Activated gamma-delta T cell (primary cell): ENCODE results near the gene WT1.
"Not testable (repeated sequence)": the region's sequence is repeated elsewhere in the genome, so short reads cannot be mapped to it uniquely, and the experiment has no call there.

Experiments
- DNase-seq: peaks from one replicate; lab custom pipeline; 2025; lab: John Stamatoyannopoulos, UW

The WT1 gene

GRCh38 chr11:32387411-32387810 is 47.9 kb downstream of the WT1 start:
- no peak for DNase-seq

DNA sequence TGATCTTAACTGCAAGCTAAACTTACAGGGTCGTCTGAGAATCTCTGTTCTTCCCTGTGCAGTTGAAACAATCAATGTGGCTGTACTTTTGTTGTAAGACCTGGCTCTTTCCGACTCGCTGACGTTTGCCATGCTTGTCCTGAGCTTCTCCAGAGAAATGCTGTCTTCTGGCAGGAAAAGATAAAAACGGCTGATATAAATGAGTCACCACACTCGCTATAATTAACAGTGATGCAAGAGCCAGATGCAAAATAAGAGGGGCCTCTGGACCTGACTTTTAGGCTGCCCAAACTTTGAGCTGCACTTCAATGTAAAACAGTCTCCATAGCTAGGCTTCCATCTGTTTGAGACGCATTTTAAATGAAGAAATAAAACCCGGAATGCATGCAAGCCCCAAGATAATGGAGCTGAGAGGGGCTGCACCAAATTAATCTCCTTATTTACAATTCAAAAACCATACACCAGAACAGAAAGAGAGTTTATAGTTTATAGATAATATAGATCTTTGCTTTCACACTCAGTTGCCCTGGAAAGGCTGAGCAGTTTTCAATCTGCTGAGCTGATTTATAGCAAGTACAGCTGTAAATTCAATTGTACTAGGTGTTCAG is 48.5 kb downstream of the WT1 start:
- no peak for DNase-seq

DNA sequence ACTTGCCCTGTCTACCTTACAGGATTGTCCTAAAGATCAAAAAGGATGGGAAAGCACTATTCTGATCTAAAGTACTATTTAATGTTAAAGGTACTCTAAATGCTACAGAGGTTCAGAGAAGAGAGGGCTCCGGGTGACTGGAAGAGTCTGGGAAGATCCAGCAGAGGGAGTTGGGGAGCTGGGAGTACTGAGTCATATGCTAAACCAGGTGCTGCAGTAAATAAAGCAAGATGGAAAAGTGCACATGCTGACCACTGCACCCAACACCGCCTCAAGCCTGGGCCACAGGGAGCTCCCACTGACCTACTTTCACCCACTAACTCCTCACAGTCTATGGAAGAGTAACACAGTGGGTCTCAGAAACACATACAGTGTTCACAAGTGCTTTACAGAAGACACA is 49.3 kb downstream of the WT1 start:
- no peak for DNase-seq

GRCh38 chr11:32382339-32383049 is 52.8 kb downstream of the WT1 start:
- DNase-seq, result no peak

DNA sequence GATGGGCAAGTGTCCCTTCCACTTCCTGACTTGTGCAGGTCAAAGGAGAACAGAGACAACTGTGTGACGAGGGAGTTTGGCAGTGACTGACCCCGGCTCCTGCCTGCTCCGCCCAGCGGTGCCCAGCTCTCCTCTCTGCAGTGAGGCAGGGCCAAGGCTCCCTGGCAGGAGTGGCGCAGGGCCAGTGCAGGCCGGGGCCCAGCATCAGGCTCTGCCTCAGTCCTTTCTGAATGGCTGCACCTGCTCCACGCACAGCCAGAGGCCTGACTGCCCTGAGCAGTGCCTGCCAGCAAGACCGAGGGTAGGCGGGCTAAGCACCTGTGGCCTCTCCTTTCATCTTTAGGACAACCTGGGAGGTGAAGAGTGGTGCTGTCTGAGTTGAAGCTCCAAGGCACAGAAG is 54.2 kb downstream of the WT1 start:
- no peak for DNase-seq

DNA sequence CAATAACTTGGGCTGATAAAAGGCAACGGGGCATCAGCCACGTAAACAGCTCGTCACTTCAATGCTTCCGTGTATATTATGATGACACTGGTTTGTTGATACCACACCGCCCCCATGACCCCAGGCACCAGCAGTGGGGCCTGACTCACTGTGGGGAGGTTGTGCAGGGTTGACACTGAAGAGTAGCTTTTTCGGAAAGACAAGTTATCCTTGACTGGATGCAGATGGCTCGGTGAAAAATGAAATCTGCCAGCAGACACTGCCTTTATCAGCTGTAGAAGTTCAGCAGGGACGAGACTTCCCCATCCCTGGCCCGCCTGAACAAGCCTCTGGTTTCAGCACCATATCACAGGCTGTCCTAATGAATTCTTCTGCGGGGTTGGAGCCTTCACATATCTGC is 55.6 kb downstream of the WT1 start:
- no peak for DNase-seq

DNA sequence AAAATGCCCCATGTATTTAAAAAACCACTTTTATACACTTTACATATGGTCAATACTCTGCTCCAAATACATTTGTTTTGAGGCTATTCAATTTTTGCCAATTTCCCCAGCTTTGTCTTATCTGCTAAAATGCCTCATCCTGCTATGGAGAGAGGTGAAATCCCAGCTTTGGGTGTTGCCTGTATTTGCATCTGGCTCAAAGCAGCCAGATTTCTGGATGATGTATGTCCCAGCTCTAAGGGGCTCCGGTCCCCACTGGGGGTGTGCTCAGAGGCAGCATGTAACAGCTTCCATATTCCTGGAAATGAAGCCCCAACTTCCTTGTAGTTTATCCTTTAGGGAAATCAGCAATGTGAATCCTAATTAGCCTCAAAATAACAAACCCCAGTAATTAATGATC is 59.5 kb downstream of the WT1 start:
- no peak for DNase-seq

DNA sequence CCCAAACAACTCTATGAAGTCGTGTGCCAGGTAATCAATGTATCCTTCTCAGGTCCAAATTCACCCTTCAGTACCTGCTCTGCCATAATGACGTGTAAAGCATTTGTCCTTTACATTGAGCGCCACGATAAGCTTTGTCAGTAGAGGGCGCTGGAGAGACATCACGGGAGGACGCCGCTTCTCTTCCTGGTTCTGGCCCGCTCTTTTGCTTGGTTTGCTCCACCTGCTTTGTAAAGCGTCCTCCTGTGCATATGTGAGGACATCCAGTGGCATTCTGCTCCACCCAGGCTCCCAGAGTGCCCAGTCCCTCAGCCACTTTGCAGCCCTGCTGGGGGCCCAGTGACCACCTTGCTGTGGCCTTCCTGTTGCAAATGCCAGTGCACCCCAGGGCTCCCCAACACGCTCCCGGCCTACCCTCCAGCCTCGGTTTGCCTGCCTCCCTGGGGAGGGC is 61.1 kb downstream of the WT1 start:
- DNase-seq, result no peak

- not testable (repeated sequence) for DNase-seq
Observed at GRCh38 chr11:32369987-32370386, 65.4 kb downstream of the WT1 start.

GRCh38 chr11:32366666-32367065 is 68.7 kb downstream of the WT1 start:
- DNase-seq, result no peak

DNA sequence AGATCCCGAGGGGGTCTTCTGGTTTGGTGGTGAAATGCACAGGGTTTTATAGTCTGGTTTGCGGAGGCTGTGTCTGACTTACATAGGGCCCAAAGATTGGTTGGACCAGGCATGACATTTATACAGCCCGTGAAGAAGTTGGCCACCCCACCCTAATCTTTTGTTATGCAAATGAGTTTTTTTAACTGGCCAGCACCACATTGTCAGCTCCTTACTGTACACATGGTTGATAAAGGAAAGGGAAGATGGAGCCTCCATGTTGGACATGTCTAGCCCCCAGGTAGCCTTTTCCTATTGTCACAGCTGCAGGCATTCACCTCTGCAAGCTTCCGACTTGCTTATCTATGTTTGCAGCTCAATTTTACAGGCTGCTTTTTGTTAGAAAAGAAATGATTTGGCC is 70.1 kb downstream of the WT1 start:
- no peak for DNase-seq

DNA sequence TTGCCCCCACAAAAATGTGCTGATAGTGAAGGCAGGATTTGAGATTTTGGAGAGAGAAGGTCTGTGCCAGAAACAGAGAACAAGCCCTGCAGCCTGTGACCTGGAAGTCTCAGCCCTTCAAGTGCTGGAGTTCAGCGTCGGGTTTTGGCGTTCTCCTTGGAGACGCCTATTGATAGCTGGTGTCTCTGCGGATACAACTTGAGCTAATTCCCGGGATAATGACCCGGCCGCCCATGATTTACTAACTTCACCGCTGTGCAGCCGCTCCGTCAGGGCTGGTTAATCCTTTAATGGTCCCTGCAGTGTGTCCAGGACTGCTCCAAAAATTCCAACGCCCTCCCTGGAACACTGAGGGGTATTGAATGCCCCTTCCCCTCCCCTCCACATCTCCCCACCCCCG is 76.6 kb downstream of the WT1 start:
- no peak for DNase-seq

DNA sequence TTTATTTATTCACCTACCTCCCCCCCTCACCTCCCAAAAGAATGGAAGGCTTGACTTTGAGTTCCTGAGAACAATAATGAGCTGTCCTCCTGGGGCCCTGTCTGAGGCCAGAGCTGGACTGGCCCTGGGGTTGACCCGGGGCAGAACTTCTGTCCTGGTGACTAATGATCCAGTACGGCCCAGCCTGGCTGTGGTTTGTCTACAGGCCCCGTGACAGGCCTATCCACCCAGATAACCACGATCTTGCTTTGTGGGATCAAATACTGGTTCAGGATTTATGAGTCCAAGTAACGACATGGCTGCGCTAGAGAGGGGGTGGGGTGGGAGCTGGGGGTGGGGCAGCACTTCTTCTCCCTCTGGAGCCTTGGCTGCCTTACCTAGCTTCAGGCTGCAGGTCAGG is 81.5 kb downstream of the WT1 start:
- no peak for DNase-seq

DNA sequence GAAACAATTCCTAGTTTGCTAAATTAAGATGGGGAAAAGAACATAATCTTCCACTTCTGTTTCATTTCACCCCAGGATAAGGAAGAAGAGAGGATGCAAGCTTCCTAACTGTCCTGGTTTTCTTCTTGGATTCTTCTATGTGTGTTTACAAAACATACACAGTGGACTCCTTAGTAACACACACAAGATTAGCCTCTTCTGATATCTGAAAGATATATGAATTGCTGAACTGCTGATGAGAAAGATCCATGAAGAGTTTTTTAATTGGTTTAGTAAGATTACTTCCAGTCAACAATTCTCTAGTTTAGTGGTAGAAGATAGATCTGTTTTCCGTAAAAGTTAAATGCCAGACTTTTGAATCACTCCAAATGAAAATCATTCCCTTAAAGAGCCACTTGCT is 86.8 kb downstream of the WT1 start:
- no peak for DNase-seq

DNA sequence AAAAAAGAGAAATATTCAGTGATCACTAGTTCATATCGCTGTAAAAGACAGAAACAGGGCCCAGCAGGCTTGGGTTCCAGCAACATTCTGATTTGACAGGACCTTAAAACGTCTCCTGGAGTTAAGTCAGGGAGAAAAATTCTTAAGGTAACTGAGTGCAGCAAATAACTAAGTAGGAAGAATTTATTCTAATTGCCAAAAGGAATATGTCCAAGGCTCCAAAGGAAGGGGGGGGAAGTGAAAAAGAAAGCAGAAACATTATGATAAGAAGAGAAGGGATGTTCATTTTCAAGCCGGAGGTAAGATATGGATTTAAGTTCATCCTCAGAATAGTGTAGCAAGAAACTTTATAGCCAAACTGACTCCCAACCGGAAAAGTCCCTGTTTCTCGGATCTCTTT is 90.4 kb downstream of the WT1 start:
- DNase-seq, result no peak

GRCh38 chr11:32343325-32344008 is 91.9 kb downstream of the WT1 start:
- no peak for DNase-seq

DNA sequence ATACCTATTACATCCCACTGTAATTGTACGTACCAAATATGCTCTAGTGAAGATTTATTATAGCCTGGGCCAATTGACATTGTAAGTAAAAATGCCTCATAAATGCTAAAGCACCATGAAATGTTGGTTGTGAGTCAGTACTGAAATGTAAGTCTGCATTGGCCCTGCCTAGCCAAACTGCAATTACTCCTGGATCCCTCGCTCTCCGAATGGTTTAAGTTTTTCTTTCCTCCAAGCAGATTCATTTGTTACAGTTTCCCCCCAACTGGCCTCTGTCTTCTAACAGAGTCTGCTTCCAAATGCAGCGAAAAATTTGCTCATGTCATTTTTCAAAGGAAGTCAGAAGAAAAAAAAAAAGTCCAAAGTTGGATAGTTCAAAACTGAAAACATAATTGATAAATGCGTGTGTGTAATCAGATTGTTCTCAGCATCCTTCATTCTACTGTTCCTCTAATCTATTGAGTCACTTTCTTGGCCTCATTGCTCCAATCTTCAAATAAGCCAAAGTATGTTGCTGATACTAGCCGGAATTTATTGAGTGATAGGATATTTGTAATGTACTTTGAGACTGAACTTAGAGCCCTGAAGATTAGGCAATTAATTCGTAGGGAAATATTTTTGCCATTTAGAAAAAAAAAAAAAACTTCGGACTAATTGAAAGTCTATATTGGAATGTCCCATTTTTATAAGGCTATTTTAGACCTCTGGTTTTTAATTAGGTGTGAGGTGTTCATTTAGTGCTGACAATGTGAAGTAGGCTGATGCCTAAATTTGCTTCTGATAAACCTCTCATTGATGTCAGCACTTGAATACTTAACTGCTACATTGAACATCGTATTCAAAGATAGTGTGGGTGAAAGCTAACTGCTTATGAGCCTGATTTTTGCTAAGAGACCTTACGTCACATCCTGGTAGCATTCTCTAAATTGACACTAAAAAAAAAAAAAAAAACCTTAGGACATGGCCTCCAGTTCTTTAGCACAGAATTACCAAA is 93.4 kb downstream of the WT1 start:
- no peak for DNase-seq

GRCh38 chr11:32340181-32340580 is 95.2 kb downstream of the WT1 start:
- no peak for DNase-seq
